ENCODE data around the gene UBXN11.

DNA sequence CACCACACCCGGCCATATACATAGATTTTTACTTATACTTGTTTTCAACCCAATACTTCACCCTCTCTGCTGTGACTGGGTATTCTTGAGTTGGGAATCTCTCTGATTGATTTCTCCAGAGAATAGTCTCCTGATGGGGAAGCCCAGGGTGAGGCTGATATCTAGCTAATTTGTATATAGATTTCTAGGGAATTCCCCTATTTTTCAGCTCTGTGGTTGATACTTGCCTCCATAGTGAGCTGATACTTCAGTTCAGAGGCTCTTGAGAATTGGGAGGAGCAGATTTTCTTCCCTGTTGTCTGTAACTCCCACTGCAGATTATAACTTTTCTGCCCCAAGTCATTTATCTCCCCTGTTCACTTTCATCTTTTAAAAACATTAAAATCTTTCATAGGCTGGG lies 41.0 kb downstream of the UBXN11 start:
- TF ChIP-seq, protein P1, sequence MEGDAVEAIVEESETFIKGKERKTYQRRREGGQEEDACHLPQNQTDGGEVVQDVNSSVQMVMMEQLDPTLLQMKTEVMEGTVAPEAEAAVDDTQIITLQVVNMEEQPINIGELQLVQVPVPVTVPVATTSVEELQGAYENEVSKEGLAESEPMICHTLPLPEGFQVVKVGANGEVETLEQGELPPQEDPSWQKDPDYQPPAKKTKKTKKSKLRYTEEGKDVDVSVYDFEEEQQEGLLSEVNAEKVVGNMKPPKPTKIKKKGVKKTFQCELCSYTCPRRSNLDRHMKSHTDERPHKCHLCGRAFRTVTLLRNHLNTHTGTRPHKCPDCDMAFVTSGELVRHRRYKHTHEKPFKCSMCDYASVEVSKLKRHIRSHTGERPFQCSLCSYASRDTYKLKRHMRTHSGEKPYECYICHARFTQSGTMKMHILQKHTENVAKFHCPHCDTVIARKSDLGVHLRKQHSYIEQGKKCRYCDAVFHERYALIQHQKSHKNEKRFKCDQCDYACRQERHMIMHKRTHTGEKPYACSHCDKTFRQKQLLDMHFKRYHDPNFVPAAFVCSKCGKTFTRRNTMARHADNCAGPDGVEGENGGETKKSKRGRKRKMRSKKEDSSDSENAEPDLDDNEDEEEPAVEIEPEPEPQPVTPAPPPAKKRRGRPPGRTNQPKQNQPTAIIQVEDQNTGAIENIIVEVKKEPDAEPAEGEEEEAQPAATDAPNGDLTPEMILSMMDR (IDR thresholded peaks at IDR 0.05) = no peak
- TF ChIP-seq POLR2A (IDR thresholded peaks at IDR 0.05) = no peak
